Amniotic epithelial cell (primary cell): ENCODE measurements around the gene ACOX3.

Experiments
- DNase-seq: peaks from one replicate; pipeline ENCODE4 v3.0.0-alpha.2; 2010; ENCODE audit warnings: low read depth

The ACOX3 gene

DNA sequence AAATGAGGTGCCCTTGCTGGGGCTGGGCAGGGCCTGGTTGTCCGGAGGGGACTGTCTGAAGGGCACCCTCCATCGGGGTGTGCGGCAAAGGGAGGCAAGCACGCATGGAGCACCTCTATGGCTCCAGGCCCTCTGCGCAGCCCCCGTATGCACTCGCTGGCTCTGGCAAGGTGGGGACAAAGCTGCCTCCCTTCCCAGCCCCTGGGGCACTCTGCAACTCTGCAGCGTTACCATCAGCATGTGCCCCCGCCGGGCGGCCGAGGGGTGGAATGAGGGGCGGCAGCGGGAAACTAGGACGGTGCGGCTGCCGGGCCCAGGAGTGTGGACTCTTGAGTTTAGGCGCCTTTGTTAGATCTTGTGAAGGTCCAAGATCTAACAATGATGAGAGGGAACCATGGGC, 26.5 kb upstream of the ACOX3 start:
- DNase-seq = no peak

GRCh38 chr4:8465615-8466611, 25.4 kb upstream of the ACOX3 start:
- DNase-seq = no peak

DNA sequence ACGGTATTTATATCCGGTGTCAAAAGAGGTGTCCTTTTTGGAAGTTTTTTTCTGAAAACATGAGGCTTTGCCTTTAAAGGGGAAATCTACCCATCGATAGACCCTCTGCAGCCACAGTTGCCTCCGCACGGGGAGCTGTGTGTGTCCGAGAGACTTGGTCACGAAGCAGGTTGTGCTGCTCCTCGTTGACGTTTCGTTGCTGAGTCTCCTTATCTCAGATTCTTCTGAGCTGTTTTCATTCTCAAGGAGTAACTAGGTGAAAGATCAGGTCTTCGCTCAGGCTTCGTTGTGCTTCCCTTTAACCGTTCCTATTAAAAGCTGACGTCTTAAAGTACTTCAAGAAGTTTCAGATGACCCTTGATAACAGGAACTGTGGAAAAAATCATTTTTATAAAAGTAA, 23.9 kb upstream of the ACOX3 start:
- no peak for DNase-seq

GRCh38 chr4:8463811-8464210, 23.3 kb upstream of the ACOX3 start:
- DNase-seq = no peak

DNA sequence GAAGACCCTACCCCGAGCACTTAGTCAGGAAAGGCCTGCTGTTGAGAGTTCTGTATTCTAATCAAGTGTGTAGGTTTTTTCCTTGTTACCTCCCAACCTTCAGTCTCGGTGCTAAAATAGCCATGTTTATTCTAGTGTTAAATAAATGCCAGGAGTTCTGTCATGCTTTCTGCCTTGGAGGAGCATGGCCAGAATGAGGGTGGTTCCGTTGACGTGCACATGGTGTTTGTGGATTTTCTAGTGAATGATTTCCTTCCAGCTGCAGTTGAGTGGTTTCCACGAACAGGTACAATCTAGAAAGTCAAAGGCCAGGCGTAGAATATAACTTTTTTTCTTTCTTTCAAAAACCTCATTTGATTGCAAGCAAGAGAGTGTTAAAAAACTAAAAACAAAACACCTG, 21.1 kb upstream of the ACOX3 start:
- no peak for DNase-seq

- DNase-seq = peak; percentile 19
These were observed 20.6 kb upstream of the ACOX3 start for GRCh38 chr4:8461086-8461485.

- no peak for DNase-seq
These were observed 19.4 kb upstream of the ACOX3 start for GRCh38 chr4:8459867-8460445.

GRCh38 chr4:8457646-8458252, 17.2 kb upstream of the ACOX3 start:
- no peak for DNase-seq

- no peak for DNase-seq
These were observed 13.4 kb upstream of the ACOX3 start for GRCh38 chr4:8453957-8454356.

- peak; percentile 54 for DNase-seq
These were observed 11.1 kb upstream of the ACOX3 start for GRCh38 chr4:8451440-8452182.

DNA sequence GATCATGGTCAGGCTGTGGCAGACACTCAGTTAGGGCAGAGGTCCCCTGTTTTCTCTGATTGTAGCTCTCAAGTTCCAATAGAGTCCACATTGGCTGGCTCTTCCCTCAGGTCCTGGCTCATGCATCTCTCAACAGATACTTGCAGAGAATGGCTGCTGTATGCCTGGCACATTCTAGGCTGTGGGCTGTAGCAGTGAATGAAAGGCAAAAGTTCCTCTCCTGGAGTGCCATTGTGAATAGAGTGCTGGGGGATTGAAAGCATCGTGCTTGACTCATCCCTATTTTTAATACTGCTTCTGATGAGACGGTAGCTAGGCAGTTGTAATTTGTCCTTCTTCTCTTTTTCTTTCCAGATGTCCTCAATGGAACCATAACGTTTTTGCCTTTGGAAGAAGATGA, 5.6 kb upstream of the ACOX3 start:
- no peak for DNase-seq

- DNase-seq = no peak
These were observed 3.3 kb upstream of the ACOX3 start for GRCh38 chr4:8443801-8444200.

- no peak for DNase-seq
These were observed 2.3 kb upstream of the ACOX3 start for GRCh38 chr4:8442596-8443358.

DNA sequence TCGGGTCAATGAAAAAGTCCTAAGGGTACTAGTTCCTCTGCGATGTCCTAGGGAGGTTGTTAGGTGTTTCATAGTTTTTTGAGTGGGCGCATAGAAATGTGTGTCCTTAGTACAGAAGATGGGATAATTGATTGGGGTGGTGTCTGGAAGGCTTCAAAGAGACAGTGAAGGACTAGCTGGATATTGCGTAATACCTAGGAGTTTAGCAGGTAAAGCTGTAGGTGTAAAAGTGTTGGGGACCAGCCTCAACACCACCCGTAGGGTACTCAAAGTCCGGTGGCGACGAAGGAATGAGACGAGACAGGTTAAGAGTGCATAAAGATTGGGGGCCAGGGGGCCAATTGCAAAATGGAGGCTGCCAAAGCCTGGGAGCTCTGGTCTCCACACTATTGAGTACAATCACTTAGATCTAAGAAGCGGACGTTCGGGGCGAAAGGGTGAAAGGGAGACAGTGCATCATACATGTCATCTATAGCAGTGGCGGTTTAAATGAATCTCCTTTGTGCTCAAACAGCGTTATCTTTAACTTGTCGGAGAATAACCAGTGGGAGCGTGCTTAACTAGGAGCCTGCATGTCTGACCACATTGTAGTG, 1.1 kb upstream of the ACOX3 start:
- DNase-seq = no peak

GRCh38 chr4:8439914-8440491, 520 bp downstream of the ACOX3 start:
- peak; percentile 61 for DNase-seq

GRCh38 chr4:8439168-8439567, 1.4 kb downstream of the ACOX3 start:
- peak; percentile 78 for DNase-seq

DNA sequence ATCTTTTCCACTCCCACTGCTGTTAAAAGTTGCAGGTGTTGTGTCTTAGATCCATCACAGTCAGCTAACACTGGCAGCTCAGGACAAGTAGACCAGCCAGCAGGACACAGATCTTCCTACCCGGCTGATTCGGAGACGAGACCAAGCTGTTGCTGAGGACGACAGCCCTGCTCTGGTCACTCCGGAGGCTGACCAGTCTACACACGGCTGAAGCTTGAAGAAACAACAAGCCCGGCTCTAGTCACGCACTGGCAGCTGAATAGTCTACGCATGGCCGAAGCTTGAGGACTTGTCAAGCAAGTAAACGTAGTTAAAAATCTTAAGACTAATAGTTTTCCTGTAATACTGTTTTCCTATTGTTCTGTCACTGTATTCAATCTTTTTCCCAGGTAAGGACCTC, 1.8 kb downstream of the ACOX3 start:
- no peak for DNase-seq

DNA sequence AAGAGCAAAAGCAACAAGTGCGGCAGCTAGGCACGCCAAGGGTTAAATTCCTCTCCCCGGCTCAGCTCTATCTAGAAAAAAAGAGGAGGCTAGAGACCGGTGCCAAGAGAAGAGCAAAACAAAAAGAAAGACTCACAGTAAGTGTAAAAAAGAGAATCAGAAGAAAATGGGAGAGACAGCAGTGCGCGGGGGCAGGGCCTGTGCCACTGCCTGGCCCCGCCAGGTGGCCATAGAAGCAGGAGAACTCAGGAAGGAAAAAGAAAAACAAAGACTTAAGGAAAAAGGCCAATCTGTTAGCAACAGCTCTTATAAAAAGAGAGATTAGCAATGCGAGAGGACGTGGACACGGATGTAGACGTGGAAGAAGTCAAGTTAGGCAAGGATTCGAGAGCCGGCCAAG, 3.2 kb downstream of the ACOX3 start:
- peak; percentile 25 for DNase-seq

- peak; percentile 27 for DNase-seq
These were observed 4.8 kb downstream of the ACOX3 start for GRCh38 chr4:8435656-8436121.

GRCh38 chr4:8434251-8435073, 6.1 kb downstream of the ACOX3 start:
- DNase-seq = no peak
